Measurements from ENCODE around the gene PKD1.
"Not testable (repeated sequence)": the region's sequence is repeated elsewhere in the genome, so short reads cannot be mapped to it uniquely, and the experiment has no call there.

PKD1 gene

DNA sequence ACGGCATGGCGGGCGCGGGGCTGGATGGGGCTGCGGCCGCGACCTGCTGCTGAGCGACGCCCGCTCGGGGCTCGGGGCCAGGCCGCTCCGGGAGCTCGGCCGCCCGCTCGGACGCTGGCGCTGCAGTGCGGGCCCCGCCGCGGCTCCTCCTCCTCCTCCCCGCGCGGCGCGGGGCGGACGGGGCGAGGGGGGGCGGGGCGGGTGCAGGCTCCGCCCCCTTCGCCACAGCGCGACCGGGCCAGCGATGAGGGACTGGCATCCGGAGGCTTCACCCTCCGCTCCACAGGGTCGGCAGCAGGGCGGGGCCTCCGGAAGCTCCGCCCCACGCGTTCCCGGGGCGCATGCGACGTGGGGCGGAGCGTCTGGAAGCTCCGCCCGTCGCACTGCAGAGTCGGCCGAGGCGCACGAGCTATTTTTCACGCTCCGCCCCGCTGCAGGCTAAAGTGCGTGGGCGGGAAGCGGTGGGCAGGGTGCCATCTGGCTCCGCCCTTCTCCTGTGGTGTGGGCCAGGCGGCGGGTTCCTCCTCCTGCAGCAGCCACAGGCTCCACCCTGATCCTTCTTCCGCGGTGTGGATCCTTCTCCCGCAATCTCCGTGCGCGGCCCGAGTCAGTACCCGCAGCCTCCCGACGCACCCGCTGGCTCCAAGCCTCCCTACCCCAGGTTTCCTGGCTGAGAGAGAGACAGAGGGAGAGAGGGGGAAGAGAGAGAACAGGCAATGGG is at the start of gene PKD1:
Gene PKD1 (minus strand): TSS at position 129 of the 721 bp plus-strand sequence. CDS start 209 bp downstream, outside the sequence.
- DNase-seq, result peak; percentile 95

DNA sequence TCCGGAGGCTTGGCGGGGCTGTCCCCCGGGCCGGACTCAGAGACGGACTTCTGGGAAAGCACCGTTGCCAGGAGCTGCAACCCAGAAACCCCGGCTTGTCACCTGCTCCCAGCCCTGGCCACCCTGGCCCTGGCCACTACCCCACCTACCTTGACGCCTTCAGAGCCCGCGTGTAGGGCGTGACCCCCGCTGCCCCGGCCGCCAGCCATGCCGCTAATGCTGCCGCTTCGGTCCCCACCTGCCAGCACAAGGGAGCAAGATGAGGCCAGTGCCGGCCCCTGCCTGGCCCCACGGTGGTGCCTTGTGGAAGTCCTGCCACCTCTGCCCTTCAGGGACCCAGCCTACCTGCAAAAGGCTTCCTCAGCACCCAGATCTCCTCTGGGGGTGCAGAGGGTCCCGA is 49.3 kb upstream of the PKD1 start:
- TF ChIP-seq, protein P1, sequence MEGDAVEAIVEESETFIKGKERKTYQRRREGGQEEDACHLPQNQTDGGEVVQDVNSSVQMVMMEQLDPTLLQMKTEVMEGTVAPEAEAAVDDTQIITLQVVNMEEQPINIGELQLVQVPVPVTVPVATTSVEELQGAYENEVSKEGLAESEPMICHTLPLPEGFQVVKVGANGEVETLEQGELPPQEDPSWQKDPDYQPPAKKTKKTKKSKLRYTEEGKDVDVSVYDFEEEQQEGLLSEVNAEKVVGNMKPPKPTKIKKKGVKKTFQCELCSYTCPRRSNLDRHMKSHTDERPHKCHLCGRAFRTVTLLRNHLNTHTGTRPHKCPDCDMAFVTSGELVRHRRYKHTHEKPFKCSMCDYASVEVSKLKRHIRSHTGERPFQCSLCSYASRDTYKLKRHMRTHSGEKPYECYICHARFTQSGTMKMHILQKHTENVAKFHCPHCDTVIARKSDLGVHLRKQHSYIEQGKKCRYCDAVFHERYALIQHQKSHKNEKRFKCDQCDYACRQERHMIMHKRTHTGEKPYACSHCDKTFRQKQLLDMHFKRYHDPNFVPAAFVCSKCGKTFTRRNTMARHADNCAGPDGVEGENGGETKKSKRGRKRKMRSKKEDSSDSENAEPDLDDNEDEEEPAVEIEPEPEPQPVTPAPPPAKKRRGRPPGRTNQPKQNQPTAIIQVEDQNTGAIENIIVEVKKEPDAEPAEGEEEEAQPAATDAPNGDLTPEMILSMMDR (IDR thresholded peaks at IDR 0.05; ENCODE audit: low read depth, low read length), result no peak
- Histone ChIP-seq H3K36me3 (peaks cover 59% of the 10 kb centered on the region), H3K9me3 (ENCODE audit: severe bottlenecking) (no peaks in the 10 kb centered on the region), H3K4me3 (ENCODE audit: low read depth, low read length) (no peak overlapping the region), H3K27me3 (ENCODE audit: insufficient read depth, low read depth, severe bottlenecking) (no peaks in the 10 kb centered on the region), H3K27ac (no peak overlapping the region)
- no peak for DNase-seq

More for the DNA sequence above, at the start of gene PKD1:
- H3K9me3 ChIP-seq (ENCODE audit: severe bottlenecking); H3K36me3 ChIP-seq; H3K27me3 ChIP-seq (ENCODE audit: insufficient read depth, low read depth, severe bottlenecking): not testable (repeated sequence)
- peak within 1 kb of the TSS; percentile 74 for H3K27ac ChIP-seq
- H3K4me3 ChIP-seq (ENCODE audit: low read depth, low read length), result peak within 1 kb of the TSS; percentile 50

DNA sequence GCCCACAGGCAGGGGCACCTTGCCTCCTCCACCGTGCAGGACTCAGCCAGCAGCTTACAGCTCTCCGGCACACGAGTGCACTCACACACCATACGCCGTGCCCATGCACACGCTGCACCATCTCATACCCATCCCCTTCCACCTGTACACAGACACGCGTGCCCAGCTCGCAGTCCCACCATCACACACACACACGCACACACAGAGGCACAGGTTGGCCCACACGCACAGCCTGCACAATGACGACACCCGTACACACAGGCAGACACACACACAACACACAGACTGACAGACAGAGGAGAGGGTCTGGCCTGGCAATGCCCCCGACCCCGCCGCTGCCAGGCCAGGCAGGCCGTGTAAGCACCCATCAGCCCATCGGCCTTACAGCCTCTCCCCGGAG is 48.6 kb upstream of the PKD1 start:
- Histone ChIP-seq H3K4me3 (ENCODE audit: low read depth, low read length) (no peak overlapping the region), H3K27me3 (ENCODE audit: insufficient read depth, low read depth, severe bottlenecking) (no peaks in the 10 kb centered on the region), H3K9me3 (ENCODE audit: severe bottlenecking) (no peaks in the 10 kb centered on the region), H3K36me3 (peaks cover 60% of the 10 kb centered on the region), H3K27ac (no peak overlapping the region)
- TF ChIP-seq, protein P1 (IDR thresholded peaks at IDR 0.05; ENCODE audit: low read depth, low read length), result no peak
- DNase-seq, result no peak

DNA sequence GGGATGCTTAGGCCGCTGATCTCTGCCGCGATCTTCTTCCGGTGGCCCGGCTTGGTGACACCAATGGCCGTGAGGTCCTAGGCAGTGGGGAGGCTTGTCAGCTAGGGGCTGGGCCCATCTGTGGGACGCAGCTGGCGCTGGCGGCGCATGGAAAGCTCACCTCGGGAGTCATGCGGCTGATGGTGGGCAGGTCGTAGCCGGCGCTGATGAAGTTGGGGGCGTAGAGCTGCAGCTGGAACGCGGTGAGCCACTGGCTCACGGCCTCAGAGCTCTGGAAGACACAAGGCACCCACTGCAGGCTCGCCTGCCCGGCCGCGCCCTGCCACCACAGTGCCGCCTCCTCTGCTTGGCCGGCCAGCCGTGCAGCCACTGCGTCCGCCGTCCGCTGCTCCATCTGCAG is 48.0 kb upstream of the PKD1 start:
- Histone ChIP-seq H3K27ac (no peak overlapping the region), H3K36me3 (peaks cover 55% of the 10 kb centered on the region), H3K4me3 (ENCODE audit: low read depth, low read length) (no peak overlapping the region), H3K27me3 (ENCODE audit: insufficient read depth, low read depth, severe bottlenecking) (no peaks in the 10 kb centered on the region), H3K9me3 (ENCODE audit: severe bottlenecking) (no peaks in the 10 kb centered on the region)
- TF ChIP-seq, protein P1 (IDR thresholded peaks at IDR 0.05; ENCODE audit: low read depth, low read length), result no peak
- no peak for DNase-seq

DNA sequence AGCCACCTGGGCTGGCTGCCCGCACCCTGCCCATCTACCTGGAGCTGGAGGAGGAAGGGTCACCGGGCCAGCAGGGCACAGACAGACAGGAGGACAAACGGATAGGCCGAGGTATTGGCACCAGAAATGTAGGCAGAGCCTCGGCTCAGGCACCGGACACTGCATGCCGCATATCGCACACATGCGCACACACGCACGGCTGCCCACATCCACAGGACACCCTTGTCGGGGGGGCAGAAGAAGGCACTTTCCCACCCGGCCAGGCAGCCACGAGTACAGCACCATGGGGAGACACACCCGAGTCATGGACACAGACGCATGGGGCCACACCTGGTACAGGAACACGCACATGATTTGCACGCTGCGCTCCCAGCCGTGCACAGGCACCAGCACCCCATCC is 46.3 kb upstream of the PKD1 start:
- Histone ChIP-seq H3K27me3 (ENCODE audit: insufficient read depth, low read depth, severe bottlenecking) (no peaks in the 10 kb centered on the region), H3K9me3 (ENCODE audit: severe bottlenecking) (no peaks in the 10 kb centered on the region), H3K4me3 (ENCODE audit: low read depth, low read length) (no peak overlapping the region), H3K36me3 (peaks cover 63% of the 10 kb centered on the region), H3K27ac (no peak overlapping the region)
- TF ChIP-seq, protein P1 (IDR thresholded peaks at IDR 0.05; ENCODE audit: low read depth, low read length), result no peak
- DNase-seq, result no peak

DNA sequence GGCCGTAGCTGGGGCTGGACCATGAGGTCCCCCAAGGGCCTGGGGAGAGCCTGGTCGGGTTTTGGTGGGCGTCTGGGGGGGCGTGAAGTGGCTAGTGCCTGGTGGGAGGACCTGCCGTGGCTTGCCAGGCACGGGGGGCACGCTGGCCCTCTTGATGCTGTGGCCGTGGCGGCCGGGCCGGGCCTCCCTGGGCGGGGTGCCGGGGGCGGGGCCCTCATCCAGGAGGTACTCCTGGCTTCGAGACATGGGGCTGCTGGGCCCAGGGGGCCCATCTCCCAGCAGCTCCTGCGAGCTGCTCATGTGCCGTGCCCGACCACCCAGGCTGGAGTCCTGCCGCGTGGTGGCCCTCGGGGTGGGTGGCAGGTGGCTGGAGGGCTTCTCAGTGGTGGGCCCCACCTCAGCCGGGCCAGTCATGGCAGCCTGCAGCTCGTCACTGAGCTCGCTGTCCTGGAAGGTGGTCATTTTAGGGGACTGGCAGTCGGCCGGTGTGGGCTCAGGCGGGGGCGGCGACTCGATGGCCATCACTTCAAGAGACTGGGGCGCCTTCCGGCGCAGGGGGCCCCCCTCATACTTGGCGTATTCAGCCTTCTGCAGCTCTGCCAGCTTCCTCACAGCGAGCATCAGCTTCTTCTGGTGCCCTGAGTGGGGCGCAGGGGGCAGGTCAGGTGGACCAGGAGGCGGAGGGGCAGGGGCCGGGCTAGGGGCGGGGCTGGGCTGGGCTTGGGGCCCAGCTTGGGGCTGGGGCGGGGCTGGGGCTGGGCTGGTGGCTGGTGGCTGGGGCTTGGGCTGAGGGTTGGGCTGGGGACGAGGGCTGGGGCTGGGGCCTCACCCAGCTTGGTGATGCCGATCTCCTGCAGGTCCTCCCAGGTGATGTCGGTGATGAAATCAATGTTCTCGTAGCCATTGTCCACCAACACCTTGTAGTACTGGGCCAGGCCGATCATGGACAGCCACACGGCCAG is 45.5 kb upstream of the PKD1 start:
- Histone ChIP-seq H3K4me3 (ENCODE audit: low read depth, low read length) (no peak overlapping the region), H3K36me3 (peaks cover 62% of the 10 kb centered on the region), H3K27me3 (ENCODE audit: insufficient read depth, low read depth, severe bottlenecking) (no peaks in the 10 kb centered on the region), H3K9me3 (ENCODE audit: severe bottlenecking) (no peaks in the 10 kb centered on the region), H3K27ac (no peak overlapping the region)
- TF ChIP-seq, protein P1 (IDR thresholded peaks at IDR 0.05; ENCODE audit: low read depth, low read length), result no peak
- DNase-seq, result no peak
